K562 (cell line): Measurements from ENCODE around the gene C1QTNF6. TPM values are rescaled to one million over a fixed set of nuclear protein-coding genes. Genes with fewer than 3 reads are reported as not detected.

Experiments
- BRD9 ChIP-seq: fragments of 450-650 bp; IDR thresholded peaks from 2 replicates; pipeline ENCODE4 v1.6.1; 2018; ENCODE audit warnings: low read depth; ENCODE audit not compliant: partially characterized antibody
- CXXC5 ChIP-seq: fragments of 250-450 bp; sonication (Bioruptor Pico); IDR thresholded peaks from 2 replicates; pipeline ENCODE4 v1.8.0; 2022; ENCODE audit warnings: inconsistent platforms, mild to moderate bottlenecking, moderate library complexity
- ETV1 ChIP-seq: fragments of 450-650 bp; conservative IDR thresholded peaks from 2 replicates; pipeline ENCODE4 v1.6.1; 2016; ENCODE audit warnings: missing genetic modification characterization, control low read depth, low read depth, missing compliant biosample characterization
- ETV5 ChIP-seq: sonication (generic); formaldehyde crosslinking; IDR thresholded peaks from 2 replicates; pipeline ENCODE4 v1.4.0; 2020; ENCODE audit warnings: low read depth, mild to moderate bottlenecking, missing genetic modification reagents
- KLF10 ChIP-seq: fragments of 250-450 bp; sonication (Bioruptor Pico); IDR thresholded peaks from 2 replicates; pipeline ENCODE4 v1.6.1; 2021; ENCODE audit warnings: matching md5 sums
- L3MBTL2 ChIP-seq: fragments of 450-650 bp; IDR thresholded peaks from 2 replicates; pipeline ENCODE4 v1.6.1; 2016; ENCODE audit warnings: mild to moderate bottlenecking, moderate library complexity
- MTA3 ChIP-seq: fragments of 450-650 bp; formaldehyde crosslinking; IDR thresholded peaks from 2 replicates; pipeline ENCODE4 v1.6.1; 2017; ENCODE audit warnings: mild to moderate bottlenecking, borderline replicate concordance
- NBN ChIP-seq: fragments of 450-650 bp; IDR thresholded peaks from 2 replicates; pipeline ENCODE4 v1.6.1; 2016; ENCODE audit warnings: low read depth, mild to moderate bottlenecking
- NFIC ChIP-seq: fragments of 450-650 bp; IDR thresholded peaks from 2 replicates; pipeline ENCODE4 v1.6.1; 2017; ENCODE audit warnings: mild to moderate bottlenecking, inconsistent platforms
- NR3C1 ChIP-seq: sonication (generic); formaldehyde crosslinking; IDR thresholded peaks from 2 replicates; pipeline ENCODE4 v1.8.1; 2022; ENCODE audit warnings: missing genetic modification reagents
- RFX7 ChIP-seq: fragments of 250-450 bp; sonication (Bioruptor Pico); IDR thresholded peaks from 2 replicates; pipeline ENCODE4 v1.5.1; 2021; ENCODE audit warnings: mild to moderate bottlenecking
- SMAD1 ChIP-seq: fragments of 150-350 bp; IDR thresholded peaks from 2 replicates; pipeline ENCODE4 v1.6.1; 2014; ENCODE audit warnings: low read length, low read depth; ENCODE audit not compliant: partially characterized antibody
- SOX6 ChIP-seq: fragments of 450-650 bp; IDR thresholded peaks from 2 replicates; pipeline ENCODE4 v1.6.1; 2014; ENCODE audit warnings: mild to moderate bottlenecking
- ZNF717 ChIP-seq: fragments of 250-450 bp; sonication (Bioruptor Pico); IDR thresholded peaks from 2 replicates; pipeline ENCODE4 v1.5.0; 2021
- ZNF766 ChIP-seq: fragments of 200-800 bp; sonication (Bioruptor generic); conservative IDR thresholded peaks from 2 replicates; pipeline ENCODE4 v1.6.1; 2016; ENCODE audit warnings: missing genetic modification characterization, missing compliant biosample characterization
- polyA plus RNA-seq, 8 experiments: library from polyadenylated mRNA; depleted of rRNA in 4 of 8; stranded (reverse) in 5 of 8; unstranded in 3 of 8; fragments of >200 nt; fragmentation: Nextera tagmentation in 2 of 8; fragmentation: Illumina TruSeq in 1 of 8; extraction: Ambion mirVana in 2 of 8; extraction: Trizol in 1 of 8; gene quantifications; 2 replicates each; pipeline versions ENCODE4 v1.2.1 to v1.2.3, GENCODE V29; 2011 to 2014; ENCODE audit warnings: inconsistent platforms in 1 of 8, missing spikeins in 1 of 8
- total RNA-seq, 7 experiments: library from RNA; depleted of rRNA in 6 of 7; stranded (reverse); fragments of >200 nt in 6 of 7; fragmentation: Illumina TruSeq in 2 of 7; extraction: Trizol in 2 of 7; gene quantifications; 2 replicates each; pipeline versions ENCODE4 v1.2.1 to v1.2.3, GENCODE V29; 2011 to 2021; ENCODE audit warnings: low replicate concordance in 1 of 7
- TF ChIP-seq, protein P1 (sequence below): fragments of 250-450 bp; sonication (Bioruptor Pico); IDR thresholded peaks from 2 replicates; pipeline ENCODE4 v1.8.0; 2022; ENCODE audit warnings: moderate library complexity, mild to moderate bottlenecking, inconsistent platforms
- TF ChIP-seq, protein P2 (sequence below), 2 experiments: fragments of 200-800 bp in 1 of 2; sonication (Bioruptor generic) in 1 of 2; sonication (generic) in 1 of 2; formaldehyde crosslinking in 1 of 2; IDR thresholded peaks in 1 of 2; conservative IDR thresholded peaks in 1 of 2; 2 replicates each; pipeline versions ENCODE4 v1.5.0 to v1.6.1; 2016 to 2020; ENCODE audit warnings: missing compliant biosample characterization in 1 of 2, missing genetic modification characterization in 1 of 2, missing genetic modification reagents in 1 of 2
- TF ChIP-seq, protein P3 (sequence below): fragments of 250-450 bp; sonication (Bioruptor Pico); IDR thresholded peaks from 2 replicates; pipeline ENCODE4 v1.5.0; 2021

C1QTNF6 gene
- total and polyA plus RNA-seq, 9 of the 15 experiments (the other 6 are each of a cell fraction or from before 2014, with no cell fraction given): 0.18 to 0.92 (median 0.55) TPM

DNA sequence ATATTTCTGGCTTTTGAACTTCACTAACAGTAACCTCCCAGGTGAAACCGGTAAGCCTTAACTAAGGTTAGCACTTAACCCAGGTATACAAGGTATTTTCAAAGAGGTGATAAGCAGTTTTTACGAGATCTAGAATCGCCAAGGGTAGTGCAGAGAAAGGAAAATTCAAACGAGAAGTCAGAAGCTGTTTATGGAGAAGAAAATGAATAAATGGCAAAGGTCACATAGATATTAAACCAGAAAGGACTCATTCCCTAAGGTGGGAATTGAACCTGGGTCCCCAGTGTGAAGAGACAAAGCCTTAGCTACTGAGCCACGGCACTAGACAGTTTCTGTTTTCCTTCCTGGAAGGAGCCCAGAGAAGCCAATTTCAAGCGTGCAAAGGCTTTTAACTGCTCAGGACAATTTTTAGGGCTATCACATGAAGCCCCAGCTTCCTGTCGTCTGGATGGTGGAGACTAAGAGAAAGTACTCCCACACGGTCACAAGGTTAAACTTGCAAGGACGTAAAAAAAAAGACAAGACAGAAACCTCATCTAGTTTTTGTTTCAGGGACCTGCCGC is 5.7 kb upstream of the C1QTNF6 start (continued):
- TF ChIP-seq, protein P1, sequence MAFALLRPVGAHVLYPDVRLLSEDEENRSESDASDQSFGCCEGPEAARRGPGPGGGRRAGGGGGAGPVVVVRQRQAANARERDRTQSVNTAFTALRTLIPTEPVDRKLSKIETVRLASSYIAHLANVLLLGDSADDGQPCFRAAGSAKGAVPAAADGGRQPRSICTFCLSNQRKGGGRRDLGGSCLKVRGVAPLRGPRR (CRISPR knock-in tag): no peak
- no peak for TF ChIP-seq KLF10 (CRISPR knock-in tag)
- peak; percentile 56; the same call in 1 of the 2 replicates for TF ChIP-seq ETV5 (CRISPR knock-in tag)
- TF ChIP-seq NR3C1 (CRISPR knock-in tag): no peak
- 0 out of 2 replicates have a peak, but pooled peaks have one; percentile 65 for TF ChIP-seq ZNF766
- no peak for TF ChIP-seq ZNF717 (CRISPR knock-in tag)
- peak; percentile 61; the same call in 1 of the 2 replicates for TF ChIP-seq NBN
- TF ChIP-seq CXXC5: 0 out of 2 replicates have a peak, but pooled peaks have one; percentile 23
- TF ChIP-seq, protein P2, sequence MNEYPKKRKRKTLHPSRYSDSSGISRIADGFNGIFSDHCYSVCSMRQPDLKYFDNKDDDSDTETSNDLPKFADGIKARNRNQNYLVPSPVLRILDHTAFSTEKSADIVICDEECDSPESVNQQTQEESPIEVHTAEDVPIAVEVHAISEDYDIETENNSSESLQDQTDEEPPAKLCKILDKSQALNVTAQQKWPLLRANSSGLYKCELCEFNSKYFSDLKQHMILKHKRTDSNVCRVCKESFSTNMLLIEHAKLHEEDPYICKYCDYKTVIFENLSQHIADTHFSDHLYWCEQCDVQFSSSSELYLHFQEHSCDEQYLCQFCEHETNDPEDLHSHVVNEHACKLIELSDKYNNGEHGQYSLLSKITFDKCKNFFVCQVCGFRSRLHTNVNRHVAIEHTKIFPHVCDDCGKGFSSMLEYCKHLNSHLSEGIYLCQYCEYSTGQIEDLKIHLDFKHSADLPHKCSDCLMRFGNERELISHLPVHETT (CRISPR knock-in tag; conservative IDR thresholded peaks at IDR 0.05 in 1 of 2, IDR thresholded peaks at IDR 0.05 in 1 of 2): 0 out of 4 replicates have a peak, but pooled peaks of 1 of the 2 experiments have one; percentile 52
- TF ChIP-seq SOX6: peak; percentile 51; the same call in 1 of the 2 replicates
- TF ChIP-seq NFIC: peak; percentile 48
- peak; percentile 82 for TF ChIP-seq ETV1 (tag)
- TF ChIP-seq, protein P3, sequence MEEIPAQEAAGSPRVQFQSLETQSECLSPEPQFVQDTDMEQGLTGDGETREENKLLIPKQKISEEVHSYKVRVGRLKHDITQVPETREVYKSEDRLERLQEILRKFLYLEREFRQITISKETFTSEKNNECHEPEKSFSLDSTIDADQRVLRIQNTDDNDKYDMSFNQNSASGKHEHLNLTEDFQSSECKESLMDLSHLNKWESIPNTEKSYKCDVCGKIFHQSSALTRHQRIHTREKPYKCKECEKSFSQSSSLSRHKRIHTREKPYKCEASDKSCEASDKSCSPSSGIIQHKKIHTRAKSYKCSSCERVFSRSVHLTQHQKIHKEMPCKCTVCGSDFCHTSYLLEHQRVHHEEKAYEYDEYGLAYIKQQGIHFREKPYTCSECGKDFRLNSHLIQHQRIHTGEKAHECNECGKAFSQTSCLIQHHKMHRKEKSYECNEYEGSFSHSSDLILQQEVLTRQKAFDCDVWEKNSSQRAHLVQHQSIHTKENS (CRISPR knock-in tag): no peak
- peak; percentile 35; the same call in 1 of the 2 replicates for TF ChIP-seq L3MBTL2
- no peak for TF ChIP-seq RFX7 (CRISPR knock-in tag)
- peak; percentile 90 for TF ChIP-seq BRD9
- TF ChIP-seq SMAD1: no peak
- 0 out of 2 replicates have a peak, but pooled peaks have one; percentile 30 for TF ChIP-seq MTA3
